ENCODE results near the gene IL19.

IL19 gene

GRCh38 chr1:206886831-206887230 lies 116.3 kb downstream of the IL19 start:
- TF ChIP-seq ZC3H10 (CRISPR knock-in tag; IDR thresholded peaks at IDR 0.05) (no peak), ZNF8 (CRISPR knock-in tag; IDR thresholded peaks at IDR 0.05) (no peak), ESRRG (CRISPR knock-in tag; IDR thresholded peaks at IDR 0.05) (no peak), ZFP3 (CRISPR knock-in tag; IDR thresholded peaks at IDR 0.05) (no peak)
- ATAC-seq = no peak

- no peak for ATAC-seq
- TF ChIP-seq TCF4 (CRISPR knock-in tag; IDR thresholded peaks at IDR 0.05; ENCODE audit: borderline replicate concordance) = no peak
- TF ChIP-seq ISL1 (CRISPR knock-in tag; IDR thresholded peaks at IDR 0.05) = no peak
- no peak for TF ChIP-seq BACH2 (CRISPR knock-in tag; IDR thresholded peaks at IDR 0.05; ENCODE audit: borderline replicate concordance)
- TF ChIP-seq ZFP30 (CRISPR knock-in tag; IDR thresholded peaks at IDR 0.05) = no peak
- TF ChIP-seq TSHZ2 (CRISPR knock-in tag; IDR thresholded peaks at IDR 0.05) = no peak
- TF ChIP-seq ZNF70 (CRISPR knock-in tag; IDR thresholded peaks at IDR 0.05) = no peak
- no peak for TF ChIP-seq CSDC2 (CRISPR knock-in tag; IDR thresholded peaks at IDR 0.05)
- no peak for TF ChIP-seq ZFP3 (CRISPR knock-in tag; IDR thresholded peaks at IDR 0.05)
- TF ChIP-seq GLIS3 (CRISPR knock-in tag; IDR thresholded peaks at IDR 0.05) = no peak
- TF ChIP-seq, protein P1, sequence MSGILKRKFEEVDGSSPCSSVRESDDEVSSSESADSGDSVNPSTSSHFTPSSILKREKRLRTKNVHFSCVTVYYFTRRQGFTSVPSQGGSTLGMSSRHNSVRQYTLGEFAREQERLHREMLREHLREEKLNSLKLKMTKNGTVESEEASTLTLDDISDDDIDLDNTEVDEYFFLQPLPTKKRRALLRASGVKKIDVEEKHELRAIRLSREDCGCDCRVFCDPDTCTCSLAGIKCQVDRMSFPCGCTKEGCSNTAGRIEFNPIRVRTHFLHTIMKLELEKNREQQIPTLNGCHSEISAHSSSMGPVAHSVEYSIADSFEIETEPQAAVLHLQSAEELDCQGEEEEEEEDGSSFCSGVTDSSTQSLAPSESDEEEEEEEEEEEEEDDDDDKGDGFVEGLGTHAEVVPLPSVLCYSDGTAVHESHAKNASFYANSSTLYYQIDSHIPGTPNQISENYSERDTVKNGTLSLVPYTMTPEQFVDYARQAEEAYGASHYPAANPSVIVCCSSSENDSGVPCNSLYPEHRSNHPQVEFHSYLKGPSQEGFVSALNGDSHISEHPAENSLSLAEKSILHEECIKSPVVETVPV (CRISPR knock-in tag; IDR thresholded peaks at IDR 0.05) = no peak
- TF ChIP-seq ARNTL (CRISPR knock-in tag; IDR thresholded peaks at IDR 0.05; ENCODE audit: borderline replicate concordance, low read depth) = no peak
- no peak for TF ChIP-seq SNAI2 (CRISPR knock-in tag; IDR thresholded peaks at IDR 0.05)
- no peak for TF ChIP-seq CREB5 (CRISPR knock-in tag; IDR thresholded peaks at IDR 0.05; ENCODE audit: low read depth)
- no peak for TF ChIP-seq PPARA (CRISPR knock-in tag; IDR thresholded peaks at IDR 0.05; ENCODE audit: borderline replicate concordance)
- TF ChIP-seq, protein P2, sequence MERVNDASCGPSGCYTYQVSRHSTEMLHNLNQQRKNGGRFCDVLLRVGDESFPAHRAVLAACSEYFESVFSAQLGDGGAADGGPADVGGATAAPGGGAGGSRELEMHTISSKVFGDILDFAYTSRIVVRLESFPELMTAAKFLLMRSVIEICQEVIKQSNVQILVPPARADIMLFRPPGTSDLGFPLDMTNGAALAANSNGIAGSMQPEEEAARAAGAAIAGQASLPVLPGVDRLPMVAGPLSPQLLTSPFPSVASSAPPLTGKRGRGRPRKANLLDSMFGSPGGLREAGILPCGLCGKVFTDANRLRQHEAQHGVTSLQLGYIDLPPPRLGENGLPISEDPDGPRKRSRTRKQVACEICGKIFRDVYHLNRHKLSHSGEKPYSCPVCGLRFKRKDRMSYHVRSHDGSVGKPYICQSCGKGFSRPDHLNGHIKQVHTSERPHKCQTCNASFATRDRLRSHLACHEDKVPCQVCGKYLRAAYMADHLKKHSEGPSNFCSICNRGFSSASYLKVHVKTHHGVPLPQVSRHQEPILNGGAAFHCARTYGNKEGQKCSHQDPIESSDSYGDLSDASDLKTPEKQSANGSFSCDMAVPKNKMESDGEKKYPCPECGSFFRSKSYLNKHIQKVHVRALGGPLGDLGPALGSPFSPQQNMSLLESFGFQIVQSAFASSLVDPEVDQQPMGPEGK (CRISPR knock-in tag; IDR thresholded peaks at IDR 0.05; ENCODE audit: borderline replicate concordance) = no peak
- no peak for TF ChIP-seq ZNF565 (CRISPR knock-in tag; conservative IDR thresholded peaks at IDR 0.05; ENCODE audit: low read depth)
- TF ChIP-seq OSR1 (CRISPR knock-in tag; IDR thresholded peaks at IDR 0.05) = no peak
- no peak for TF ChIP-seq ZNF8 (CRISPR knock-in tag; IDR thresholded peaks at IDR 0.05)
- TF ChIP-seq TOX (CRISPR knock-in tag; IDR thresholded peaks at IDR 0.05; ENCODE audit: borderline replicate concordance) = no peak
- no peak for TF ChIP-seq ZC3H10 (CRISPR knock-in tag; IDR thresholded peaks at IDR 0.05)
Measured at GRCh38 chr1:206887701-206888100, 117.1 kb downstream of the IL19 start.

DNA sequence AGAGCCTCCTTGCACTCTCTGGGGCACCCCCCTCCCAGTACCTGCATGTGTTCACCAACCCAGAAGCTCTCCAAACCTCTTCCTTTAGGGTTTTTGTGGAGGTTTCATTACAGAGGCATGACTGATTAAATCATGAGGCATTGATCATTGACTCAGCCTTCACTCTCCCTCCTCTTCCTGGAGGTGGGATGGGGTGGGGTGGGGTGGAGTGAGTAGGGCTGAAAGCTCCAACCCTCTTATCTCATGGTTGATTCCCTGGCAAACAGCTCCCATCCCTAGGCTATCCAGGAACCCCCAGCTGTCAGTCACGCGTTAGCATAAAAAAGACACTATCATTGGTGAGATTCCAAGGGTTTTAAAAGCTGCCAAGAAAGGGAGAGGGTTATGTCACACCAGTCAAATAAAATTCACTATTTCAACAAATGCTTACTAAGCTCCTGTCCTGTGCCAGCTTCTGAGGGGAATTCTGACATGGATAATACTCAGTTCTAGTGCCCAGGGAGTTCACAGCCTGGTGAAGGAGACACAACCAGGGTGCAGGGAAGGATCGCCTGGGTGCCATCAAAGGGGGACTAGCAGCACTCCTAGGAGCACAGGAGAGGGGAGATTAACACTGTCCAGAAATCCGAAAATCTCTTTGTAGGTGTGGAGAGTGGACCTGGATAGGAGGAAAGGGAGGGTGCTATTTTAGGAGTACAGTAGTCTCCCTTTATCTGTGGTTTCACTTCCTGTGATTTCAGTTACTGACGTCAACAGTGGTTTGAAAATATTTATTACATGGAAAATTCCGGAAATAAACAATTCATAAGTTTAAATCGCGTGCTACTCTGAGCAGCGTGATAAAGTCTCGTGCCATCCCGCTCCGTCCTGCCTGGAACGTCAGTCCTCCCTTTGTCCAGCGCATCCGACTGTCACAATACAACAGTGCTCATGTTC lies 119.8 kb downstream of the IL19 start:
- peak; percentile 26; the same call in 1 of the 3 replicates for ATAC-seq
- no peak for TF ChIP-seq ZNF565 (CRISPR knock-in tag; conservative IDR thresholded peaks at IDR 0.05; ENCODE audit: low read depth)
- no peak for TF ChIP-seq OSR1 (CRISPR knock-in tag; IDR thresholded peaks at IDR 0.05)
- TF ChIP-seq PPARA (CRISPR knock-in tag; IDR thresholded peaks at IDR 0.05; ENCODE audit: borderline replicate concordance) = no peak
- no peak for TF ChIP-seq ZFP30 (CRISPR knock-in tag; IDR thresholded peaks at IDR 0.05)
- TF ChIP-seq TCF4 (CRISPR knock-in tag; IDR thresholded peaks at IDR 0.05; ENCODE audit: borderline replicate concordance) = no peak
- TF ChIP-seq RARB (CRISPR knock-in tag; IDR thresholded peaks at IDR 0.05) = no peak
- no peak for TF ChIP-seq ISL1 (CRISPR knock-in tag; IDR thresholded peaks at IDR 0.05)
- TF ChIP-seq ZC3H10 (CRISPR knock-in tag; IDR thresholded peaks at IDR 0.05) = no peak
- TF ChIP-seq SNAI2 (CRISPR knock-in tag; IDR thresholded peaks at IDR 0.05) = no peak
- TF ChIP-seq, protein P1 (CRISPR knock-in tag; IDR thresholded peaks at IDR 0.05) = no peak
- no peak for TF ChIP-seq ZFP3 (CRISPR knock-in tag; IDR thresholded peaks at IDR 0.05)
- no peak for TF ChIP-seq ZNF8 (CRISPR knock-in tag; IDR thresholded peaks at IDR 0.05)
- TF ChIP-seq ARNTL (CRISPR knock-in tag; IDR thresholded peaks at IDR 0.05; ENCODE audit: borderline replicate concordance, low read depth) = no peak
- TF ChIP-seq BACH2 (CRISPR knock-in tag; IDR thresholded peaks at IDR 0.05; ENCODE audit: borderline replicate concordance) = no peak
- no peak for TF ChIP-seq TSHZ2 (CRISPR knock-in tag; IDR thresholded peaks at IDR 0.05)
